ENCODE measurements around the gene LAX1. TPM values are rescaled to one million over a fixed set of nuclear protein-coding genes. Genes with fewer than 3 reads are reported as not detected.

The LAX1 gene
- total and polyA plus RNA-seq, 10 of the 15 experiments (the other 5 are each of a cell fraction or from before 2014, with no cell fraction given), result 2.1 to 15.0 (median 9.0) TPM

- TF ChIP-seq SKIL (IDR thresholded peaks at IDR 0.05; ENCODE audit: low read depth, poor library complexity, severe bottlenecking) (no peak), CBX3 (IDR thresholded peaks at IDR 0.05; ENCODE audit: borderline replicate concordance, low read depth) (no peak), IRF5 (IDR thresholded peaks at IDR 0.05; ENCODE audit: borderline replicate concordance) (no peak), ZBTB4 (CRISPR knock-in tag; IDR thresholded peaks at IDR 0.05) (no peak), SPI1 (IDR thresholded peaks at IDR 0.05; ENCODE audit: borderline replicate concordance, insufficient read depth, low read depth, low read length) (no peak), JUNB (IDR thresholded peaks at IDR 0.05) (no peak), E2F8 (IDR thresholded peaks at IDR 0.05; ENCODE audit: low read depth, partially characterized antibody) (no peak), CHD2 (IDR thresholded peaks at IDR 0.05; ENCODE audit: borderline replicate concordance, low read depth, low read length) (no peak), NFYB (IDR thresholded peaks at IDR 0.05; ENCODE audit: insufficient read depth, low read depth, low read length) (no peak), SMARCA5 (IDR thresholded peaks at IDR 0.05) (no peak), CHD4 (IDR thresholded peaks at IDR 0.05) (no peak)
These were observed 12.6 kb downstream of the LAX1 start (continued) for GRCh38 chr1:203777596-203777995.

Data from GM12878 (cell line).